Measurements from ENCODE around the gene RCBTB1.
"Not testable (repeated sequence)": the region's sequence is repeated elsewhere in the genome, so short reads cannot be mapped to it uniquely, and the experiment has no call there.

DNA sequence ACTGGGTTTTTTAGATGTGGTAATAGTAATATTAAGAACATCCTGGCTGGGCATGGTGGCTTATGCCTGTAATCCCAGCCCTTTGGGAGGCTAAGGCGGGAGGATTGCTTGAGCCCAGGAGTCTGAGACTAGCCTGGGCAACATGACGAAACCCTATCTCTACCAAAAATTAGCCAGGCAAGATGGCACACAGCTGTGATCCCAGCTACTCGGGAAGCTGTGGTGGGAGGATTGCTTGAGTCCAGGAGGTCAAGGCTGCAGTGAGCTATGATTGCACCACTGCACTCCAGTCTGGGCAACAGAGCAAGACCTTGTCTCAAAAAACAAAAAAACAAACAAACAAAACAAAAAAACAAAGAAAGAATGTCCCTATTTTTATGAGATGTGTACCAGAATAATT is 5.4 kb upstream of the RCBTB1 start:
- not testable (repeated sequence) for TF ChIP-seq POLR2AphosphoS5 (IDR thresholded peaks at IDR 0.05); EZH2 (IDR thresholded peaks at IDR 0.05; ENCODE audit: borderline replicate concordance, insufficient read depth, low read length, poor library complexity, severe bottlenecking); RAD21 (conservative IDR thresholded peaks at IDR 0.05)
- TF ChIP-seq, protein P1, sequence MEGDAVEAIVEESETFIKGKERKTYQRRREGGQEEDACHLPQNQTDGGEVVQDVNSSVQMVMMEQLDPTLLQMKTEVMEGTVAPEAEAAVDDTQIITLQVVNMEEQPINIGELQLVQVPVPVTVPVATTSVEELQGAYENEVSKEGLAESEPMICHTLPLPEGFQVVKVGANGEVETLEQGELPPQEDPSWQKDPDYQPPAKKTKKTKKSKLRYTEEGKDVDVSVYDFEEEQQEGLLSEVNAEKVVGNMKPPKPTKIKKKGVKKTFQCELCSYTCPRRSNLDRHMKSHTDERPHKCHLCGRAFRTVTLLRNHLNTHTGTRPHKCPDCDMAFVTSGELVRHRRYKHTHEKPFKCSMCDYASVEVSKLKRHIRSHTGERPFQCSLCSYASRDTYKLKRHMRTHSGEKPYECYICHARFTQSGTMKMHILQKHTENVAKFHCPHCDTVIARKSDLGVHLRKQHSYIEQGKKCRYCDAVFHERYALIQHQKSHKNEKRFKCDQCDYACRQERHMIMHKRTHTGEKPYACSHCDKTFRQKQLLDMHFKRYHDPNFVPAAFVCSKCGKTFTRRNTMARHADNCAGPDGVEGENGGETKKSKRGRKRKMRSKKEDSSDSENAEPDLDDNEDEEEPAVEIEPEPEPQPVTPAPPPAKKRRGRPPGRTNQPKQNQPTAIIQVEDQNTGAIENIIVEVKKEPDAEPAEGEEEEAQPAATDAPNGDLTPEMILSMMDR (IDR thresholded peaks at IDR 0.05; ENCODE audit: poor library complexity, severe bottlenecking) = not testable (repeated sequence)
- TF ChIP-seq, protein P2, sequence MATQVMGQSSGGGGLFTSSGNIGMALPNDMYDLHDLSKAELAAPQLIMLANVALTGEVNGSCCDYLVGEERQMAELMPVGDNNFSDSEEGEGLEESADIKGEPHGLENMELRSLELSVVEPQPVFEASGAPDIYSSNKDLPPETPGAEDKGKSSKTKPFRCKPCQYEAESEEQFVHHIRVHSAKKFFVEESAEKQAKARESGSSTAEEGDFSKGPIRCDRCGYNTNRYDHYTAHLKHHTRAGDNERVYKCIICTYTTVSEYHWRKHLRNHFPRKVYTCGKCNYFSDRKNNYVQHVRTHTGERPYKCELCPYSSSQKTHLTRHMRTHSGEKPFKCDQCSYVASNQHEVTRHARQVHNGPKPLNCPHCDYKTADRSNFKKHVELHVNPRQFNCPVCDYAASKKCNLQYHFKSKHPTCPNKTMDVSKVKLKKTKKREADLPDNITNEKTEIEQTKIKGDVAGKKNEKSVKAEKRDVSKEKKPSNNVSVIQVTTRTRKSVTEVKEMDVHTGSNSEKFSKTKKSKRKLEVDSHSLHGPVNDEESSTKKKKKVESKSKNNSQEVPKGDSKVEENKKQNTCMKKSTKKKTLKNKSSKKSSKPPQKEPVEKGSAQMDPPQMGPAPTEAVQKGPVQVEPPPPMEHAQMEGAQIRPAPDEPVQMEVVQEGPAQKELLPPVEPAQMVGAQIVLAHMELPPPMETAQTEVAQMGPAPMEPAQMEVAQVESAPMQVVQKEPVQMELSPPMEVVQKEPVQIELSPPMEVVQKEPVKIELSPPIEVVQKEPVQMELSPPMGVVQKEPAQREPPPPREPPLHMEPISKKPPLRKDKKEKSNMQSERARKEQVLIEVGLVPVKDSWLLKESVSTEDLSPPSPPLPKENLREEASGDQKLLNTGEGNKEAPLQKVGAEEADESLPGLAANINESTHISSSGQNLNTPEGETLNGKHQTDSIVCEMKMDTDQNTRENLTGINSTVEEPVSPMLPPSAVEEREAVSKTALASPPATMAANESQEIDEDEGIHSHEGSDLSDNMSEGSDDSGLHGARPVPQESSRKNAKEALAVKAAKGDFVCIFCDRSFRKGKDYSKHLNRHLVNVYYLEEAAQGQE (IDR thresholded peaks at IDR 0.05; ENCODE audit: borderline replicate concordance) = not testable (repeated sequence)

Measured in neural cell (in vitro differentiated cells).